ENCODE results near the gene LRRK1. TPM values are rescaled to one million over a fixed set of nuclear protein-coding genes. Genes with fewer than 3 reads are reported as not detected.

LRRK1 gene
- total RNA-seq, 4 donors from 2014 or later, result 14.1 to 31.5 (median 16.8) TPM

GRCh38 chr15:101010781-101011180, 91.6 kb downstream of the LRRK1 start:
- Histone ChIP-seq H3K36me3 (peaks cover 0 to 12% (median 0%) of the 10 kb centered on the region in 3 donors), H3K27ac (no peak overlapping the region), H3K4me1 (peaks cover 0 to 27% (median 0%) of the 10 kb centered on the region in 4 donors), H3K27me3 (no peaks in the 10 kb centered on the region), H3K9me3 (no peaks in the 10 kb centered on the region), H3K4me3 (no peak overlapping the region)
- TF ChIP-seq, protein P1, sequence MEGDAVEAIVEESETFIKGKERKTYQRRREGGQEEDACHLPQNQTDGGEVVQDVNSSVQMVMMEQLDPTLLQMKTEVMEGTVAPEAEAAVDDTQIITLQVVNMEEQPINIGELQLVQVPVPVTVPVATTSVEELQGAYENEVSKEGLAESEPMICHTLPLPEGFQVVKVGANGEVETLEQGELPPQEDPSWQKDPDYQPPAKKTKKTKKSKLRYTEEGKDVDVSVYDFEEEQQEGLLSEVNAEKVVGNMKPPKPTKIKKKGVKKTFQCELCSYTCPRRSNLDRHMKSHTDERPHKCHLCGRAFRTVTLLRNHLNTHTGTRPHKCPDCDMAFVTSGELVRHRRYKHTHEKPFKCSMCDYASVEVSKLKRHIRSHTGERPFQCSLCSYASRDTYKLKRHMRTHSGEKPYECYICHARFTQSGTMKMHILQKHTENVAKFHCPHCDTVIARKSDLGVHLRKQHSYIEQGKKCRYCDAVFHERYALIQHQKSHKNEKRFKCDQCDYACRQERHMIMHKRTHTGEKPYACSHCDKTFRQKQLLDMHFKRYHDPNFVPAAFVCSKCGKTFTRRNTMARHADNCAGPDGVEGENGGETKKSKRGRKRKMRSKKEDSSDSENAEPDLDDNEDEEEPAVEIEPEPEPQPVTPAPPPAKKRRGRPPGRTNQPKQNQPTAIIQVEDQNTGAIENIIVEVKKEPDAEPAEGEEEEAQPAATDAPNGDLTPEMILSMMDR (IDR thresholded peaks at IDR 0.05), result no peak
- TF ChIP-seq POLR2A (IDR thresholded peaks at IDR 0.05), result no peak
- TF ChIP-seq EP300 (IDR thresholded peaks at IDR 0.05), result no peak
- no peak for DNase-seq (ENCODE audit: low spot score in 2 of 2)
- 82 to 92% methylated on average over 6 of the region's 6 CpGs for WGBS, 2 donors

DNA sequence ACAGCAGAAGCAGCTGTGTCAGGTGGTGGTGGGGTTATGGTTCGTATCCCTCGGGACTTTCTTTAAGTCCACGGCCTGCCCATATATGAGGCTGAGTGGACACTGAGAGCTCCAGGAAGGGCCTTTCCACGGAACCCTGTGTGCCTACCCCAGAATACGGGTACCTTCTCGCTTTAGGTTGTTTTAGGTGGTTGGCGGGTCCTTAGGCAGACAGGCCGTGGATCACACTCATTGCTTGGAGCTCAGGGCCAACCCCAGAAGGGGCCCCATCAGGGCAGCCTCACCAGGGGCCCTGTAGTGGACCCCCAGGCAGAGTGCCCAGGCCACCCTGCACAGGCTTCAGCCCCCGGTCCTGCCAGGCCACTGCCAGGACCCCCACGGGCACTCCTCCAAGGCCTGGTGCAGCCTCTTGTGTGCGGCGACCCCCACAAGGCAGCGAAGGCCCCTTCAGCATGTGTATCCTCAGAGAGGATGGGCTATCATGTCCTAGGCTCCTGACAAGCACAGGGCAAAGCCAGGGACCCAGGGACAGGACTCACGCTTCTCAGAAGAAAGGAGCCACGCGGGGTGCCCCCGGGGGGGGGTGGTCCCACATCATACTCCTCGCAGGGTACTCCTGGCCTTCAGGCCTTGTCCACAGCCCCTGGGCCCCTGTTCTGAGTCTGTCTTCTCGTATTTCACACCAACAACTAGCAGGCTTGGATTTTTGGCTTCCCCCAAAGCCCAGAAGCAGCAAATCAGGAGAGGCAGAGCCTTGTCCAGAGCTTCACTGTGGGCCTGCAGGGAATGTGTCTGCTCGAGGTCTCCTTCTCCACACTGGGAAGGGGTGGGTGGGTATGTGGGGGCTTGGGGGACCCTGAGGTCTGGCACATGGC, 93.4 kb downstream of the LRRK1 start:
- Histone ChIP-seq H3K4me1 (peaks cover 0 to 19% (median 0%) of the 10 kb centered on the region in 4 donors), H3K27me3 (no peaks in the 10 kb centered on the region), H3K9me3 (no peaks in the 10 kb centered on the region), H3K36me3 (peaks cover 0 to 12% (median 0%) of the 10 kb centered on the region in 3 donors), H3K4me3 (no peak overlapping the region), H3K27ac (no peak overlapping the region)
- peak in 1 of 2 donors; percentile 4 for DNase-seq (ENCODE audit: low spot score in 2 of 2)
- 87 to 91% methylated on average over 13 to 18 of the region's 20 CpGs for WGBS, 2 donors
- TF ChIP-seq POLR2A (IDR thresholded peaks at IDR 0.05) (no peak), EP300 (IDR thresholded peaks at IDR 0.05) (no peak)
- TF ChIP-seq, protein P1 (IDR thresholded peaks at IDR 0.05), result no peak

DNA sequence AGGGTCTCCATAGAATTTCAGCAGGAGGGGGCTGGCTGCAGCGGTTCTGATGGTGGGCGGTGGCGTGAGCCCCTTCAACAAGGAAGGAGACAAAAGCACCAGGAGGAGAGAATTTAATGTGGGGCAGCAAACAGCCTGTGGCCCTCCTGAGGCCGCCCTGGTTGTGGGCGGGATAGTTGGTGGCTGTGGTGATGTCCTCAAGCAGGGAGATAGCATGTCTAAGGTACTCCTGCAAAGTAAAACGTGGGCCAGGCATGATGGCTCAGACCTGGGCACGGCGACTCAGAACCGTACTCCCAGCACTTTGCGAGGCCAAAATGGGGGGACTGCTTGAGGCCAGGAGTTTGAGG, 94.0 kb downstream of the LRRK1 start:
- Histone ChIP-seq H3K9me3 (no peaks in the 10 kb centered on the region), H3K36me3 (peaks cover 0 to 12% (median 0%) of the 10 kb centered on the region in 3 donors), H3K27me3 (no peaks in the 10 kb centered on the region), H3K4me1 (peaks cover 0 to 22% (median 0%) of the 10 kb centered on the region in 4 donors), H3K27ac (no peak overlapping the region), H3K4me3 (no peak overlapping the region)
- TF ChIP-seq, protein P1 (IDR thresholded peaks at IDR 0.05), result no peak
- no peak for TF ChIP-seq POLR2A (IDR thresholded peaks at IDR 0.05)
- no peak for TF ChIP-seq EP300 (IDR thresholded peaks at IDR 0.05)
- peak in 1 of 2 donors; percentile 4 for DNase-seq (ENCODE audit: low spot score in 2 of 2)
- WGBS, 2 donors, result 94 to 96% methylated on average over 10 of the region's 10 CpGs

DNA sequence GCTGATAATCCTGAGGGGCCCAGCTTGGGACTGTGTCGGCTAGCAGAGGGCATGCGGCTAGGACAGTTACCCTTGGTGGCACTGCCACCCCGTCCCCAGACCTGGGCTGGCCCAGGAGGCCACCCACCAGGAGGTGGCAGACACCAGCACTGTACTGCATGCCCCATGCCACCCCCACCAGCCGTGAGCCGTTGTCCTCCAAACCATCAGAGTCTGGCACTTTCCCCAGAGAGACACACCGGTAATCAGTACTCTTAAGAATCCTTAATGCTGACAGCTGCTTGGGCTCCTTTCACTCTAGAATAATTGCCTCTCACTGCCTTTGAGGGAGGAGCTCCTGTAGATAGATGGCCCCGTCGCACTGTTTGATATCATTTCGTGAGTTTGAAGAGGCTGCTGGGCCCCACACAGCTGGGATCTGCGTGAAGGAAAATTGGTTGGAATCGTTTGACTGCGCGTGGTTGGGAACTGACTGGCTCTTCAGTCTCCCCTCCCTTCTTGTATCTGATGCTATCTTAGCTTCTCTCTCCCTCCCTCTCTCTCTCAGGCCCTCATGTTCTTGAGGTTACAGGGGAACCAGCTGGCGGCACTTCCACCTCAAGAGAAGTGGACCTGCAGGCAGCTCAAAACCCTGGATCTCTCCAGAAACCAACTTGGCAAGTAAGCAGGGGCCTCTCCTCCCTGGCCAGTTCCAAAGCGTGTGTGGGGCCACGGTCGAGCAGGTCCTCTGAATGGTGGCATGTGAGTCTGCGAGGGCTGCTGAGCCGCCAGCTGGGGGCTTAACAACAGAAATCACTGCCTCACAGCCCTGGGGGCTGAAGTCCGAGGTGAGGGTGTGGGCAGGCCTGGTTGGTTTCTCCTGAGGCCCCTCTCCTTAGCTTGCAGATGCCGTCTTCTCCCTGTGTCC, 94.9 kb downstream of the LRRK1 start:
- H3K27me3 ChIP-seq, result no peaks in the 10 kb centered on the region
- H3K9me3 ChIP-seq, result no peaks in the 10 kb centered on the region
- TF ChIP-seq, protein P1 (IDR thresholded peaks at IDR 0.05), result no peak
- TF ChIP-seq POLR2A (IDR thresholded peaks at IDR 0.05), result no peak
- TF ChIP-seq EP300 (IDR thresholded peaks at IDR 0.05), result no peak
- H3K36me3 ChIP-seq, result peaks cover 0 to 12% (median 0%) of the 10 kb centered on the region in 3 donors
- WGBS, 2 donors, result 78% methylated on average over 21 of the region's 21 CpGs
- no peak overlapping the region for H3K27ac ChIP-seq
- DNase-seq (ENCODE audit: low spot score in 2 of 2), result peak in 1 of 2 donors; percentile 4
- no peak overlapping the region for H3K4me3 ChIP-seq
- H3K4me1 ChIP-seq, result peaks cover 0 to 26% (median 0%) of the 10 kb centered on the region in 4 donors
